Mesothelial cell of epicardium (in vitro differentiated cells): ENCODE results near the gene SRSF4. TPM values are rescaled to one million over a fixed set of nuclear protein-coding genes. Genes with fewer than 3 reads are reported as not detected.

Experiments used
- total RNA-seq: library from RNA; stranded (reverse); gene quantifications from 3 replicates; pipeline ENCODE4 v1.2.1, GENCODE V29; 2021

The SRSF4 gene
- total RNA-seq, 1 donor from 2014 or later, result 105 TPM

Other genes with a start within 250 kb of the SRSF4 start
- 28.3 to 31.0 TPM (median 29.1 TPM) in 3 replicates for gene TMEM200B, start 58.0 kb downstream of the SRSF4 start, total RNA-seq
- gene MECR, start 49.0 kb upstream of the SRSF4 start, total RNA-seq, result 36.6 to 40.0 TPM (median 38.0 TPM) in 3 replicates
- 143 to 151 TPM (median 145 TPM) in 3 replicates for gene PTPRU, start 54.6 kb upstream of the SRSF4 start, total RNA-seq